ENCODE measurements around the gene XRN2. TPM values are rescaled to one million over a fixed set of nuclear protein-coding genes. Genes with fewer than 3 reads are reported as not detected.

The XRN2 gene
- total RNA-seq, 4 donors from 2014 or later = 27.3 to 71.0 (median 29.9) TPM

- Histone ChIP-seq H3K4me1 (peaks cover 0 to 15% (median 0%) of the 10 kb centered on the region in 4 donors), H3K27ac (peak overlapping the region in 1 of 4 donors; percentile 92), H3K36me3 (no peaks in the 10 kb centered on the region), H3K4me3 (peak overlapping the region; percentile 70 to 93 (median 88)), H3K27me3 (no peaks in the 10 kb centered on the region), H3K9me3 (no peaks in the 10 kb centered on the region)
- TF ChIP-seq POLR2A (IDR thresholded peaks at IDR 0.05) (no peak), CTCF (IDR thresholded peaks at IDR 0.05) (no peak)
- no peak for DNase-seq
These were observed 1.0 kb upstream of the XRN2 start for GRCh38 chr20:21301940-21302663.

GRCh38 chr20:21302664-21303060, 469 bp upstream of the XRN2 start:
- DNase-seq = no peak
- Histone ChIP-seq H3K27me3 (no peaks in the 10 kb centered on the region), H3K4me3 (peak overlapping the region; percentile 70 to 93 (median 88)), H3K27ac (peak overlapping the region; percentile 92 to 95 (median 92)), H3K4me1 (peaks cover 0 to 15% (median 0%) of the 10 kb centered on the region in 4 donors), H3K9me3 (no peaks in the 10 kb centered on the region), H3K36me3 (no peaks in the 10 kb centered on the region)
- TF ChIP-seq POLR2A (IDR thresholded peaks at IDR 0.05) (no peak), CTCF (IDR thresholded peaks at IDR 0.05) (no peak)

- TF ChIP-seq POLR2A (IDR thresholded peaks at IDR 0.05) = no peak
- no peak for TF ChIP-seq CTCF (IDR thresholded peaks at IDR 0.05)
- no peaks in the 10 kb centered on the region for H3K9me3 ChIP-seq
These were observed 898 bp downstream of the XRN2 start for GRCh38 chr20:21303872-21304586.

GRCh38 chr20:21308340-21308739, 5.2 kb downstream of the XRN2 start:
- Histone ChIP-seq H3K27me3 (no peaks in the 10 kb centered on the region), H3K4me1 (peaks cover 0 to 18% (median 0%) of the 10 kb centered on the region in 4 donors)
- TF ChIP-seq POLR2A (IDR thresholded peaks at IDR 0.05) = no peak
- no peak for TF ChIP-seq CTCF (IDR thresholded peaks at IDR 0.05)

More at GRCh38 chr20:21303872-21304586, 898 bp downstream of the XRN2 start:
- H3K4me1 ChIP-seq = peaks cover 0 to 19% (median 0%) of the 10 kb centered on the region in 4 donors
- no peaks in the 10 kb centered on the region for H3K27me3 ChIP-seq
- peak overlapping the region; percentile 70 to 93 (median 88) for H3K4me3 ChIP-seq
- peak overlapping the region; percentile 92 to 95 (median 92) for H3K27ac ChIP-seq
- H3K36me3 ChIP-seq = no peaks in the 10 kb centered on the region
- no peak for DNase-seq

GRCh38 chr20:21309678-21310467, 6.7 kb downstream of the XRN2 start:
- H3K4me3 ChIP-seq = no peak overlapping the region
- H3K36me3 ChIP-seq = no peaks in the 10 kb centered on the region
- no peak overlapping the region for H3K27ac ChIP-seq
- peaks cover 0 to 12% (median 0%) of the 10 kb centered on the region in 4 donors for H3K4me1 ChIP-seq
- H3K27me3 ChIP-seq = no peaks in the 10 kb centered on the region
- no peak for DNase-seq
- TF ChIP-seq POLR2A (IDR thresholded peaks at IDR 0.05) (no peak), CTCF (IDR thresholded peaks at IDR 0.05) (no peak)
- H3K9me3 ChIP-seq = no peaks in the 10 kb centered on the region

More at GRCh38 chr20:21308340-21308739, 5.2 kb downstream of the XRN2 start:
- DNase-seq = no peak
- Histone ChIP-seq H3K36me3 (no peaks in the 10 kb centered on the region), H3K9me3 (no peaks in the 10 kb centered on the region), H3K27ac (no peak overlapping the region), H3K4me3 (no peak overlapping the region)

Measured in Peyer's patch (tissue), 4 donors.